A673 (cell line): ENCODE results near the gene GSE1.

ENCODE experiments used
- CTCF ChIP-seq: fragments of 300-800, 200-600 bp; sonication (generic); conservative IDR thresholded peaks from 2 replicates; pipeline ENCODE4 v1.5.1; 2017; ENCODE audit warnings: low read depth, mild to moderate bottlenecking, antibody characterized with exemption, low read length, moderate library complexity, mixed read lengths
- EZH2 ChIP-seq: fragments of 200-600 bp; sonication (generic); IDR thresholded peaks from 2 replicates; pipeline ENCODE4 v1.6.1; 2017; ENCODE audit warnings: borderline replicate concordance, low read depth, mild to moderate bottlenecking, mixed read lengths, antibody characterized with exemption, low read length; ENCODE audit not compliant: poor library complexity, severe bottlenecking

GRCh38 chr16:85582229-85582991 is 30.7 kb upstream of the GSE1 start:
- TF ChIP-seq EZH2 (no peak), CTCF (0 out of 2 replicates have a peak, but pooled peaks have one; percentile 11)
